ENCODE measurements around the gene HOXB3.
A peak's percentile ranks its signal among the peaks of the same experiment; 100 is the strongest.

HOXB3 gene

DNA sequence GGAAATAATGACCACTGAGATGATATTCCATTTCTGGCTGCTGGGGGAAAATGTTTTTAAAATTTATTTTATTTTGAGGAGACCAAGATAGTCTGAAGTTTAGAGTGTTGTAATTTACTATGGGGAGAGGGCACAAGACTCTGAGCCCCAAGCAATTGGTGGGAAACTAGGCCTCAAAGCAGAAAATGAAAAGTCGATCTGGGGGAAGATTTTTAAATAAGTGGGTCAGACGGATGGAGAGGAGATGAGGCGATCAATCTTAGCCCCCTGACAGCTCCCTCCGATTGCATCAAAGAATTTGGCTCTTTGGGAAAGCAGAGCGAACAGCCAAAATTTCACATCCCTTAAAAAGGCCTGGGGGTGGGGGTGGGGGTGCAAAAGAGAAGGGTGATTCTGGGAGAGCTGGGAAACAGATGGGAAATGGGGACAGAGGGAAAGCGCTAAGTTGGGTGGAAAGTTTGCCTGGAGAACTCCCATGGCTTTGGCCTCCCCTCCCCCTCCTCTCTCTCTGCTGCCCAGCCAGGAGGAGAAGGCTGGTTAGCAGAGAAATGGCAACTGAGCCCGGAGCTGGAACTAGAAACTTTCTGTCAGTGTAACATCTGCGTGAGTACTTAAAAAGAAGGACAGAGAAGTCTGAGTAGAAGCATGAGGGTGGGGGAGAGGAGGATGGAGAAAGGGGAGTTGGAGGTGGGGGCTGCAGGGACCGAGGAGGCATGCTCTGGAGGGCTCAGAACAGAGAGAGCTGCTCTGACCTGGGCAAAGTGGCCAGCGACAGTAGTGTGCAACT is 43.7 kb downstream of the HOXB3 start:
- peak overlapping the region; percentile 73 for H3K27ac ChIP-seq

GRCh38 chr17:48545539-48545938 is 44.5 kb downstream of the HOXB3 start:
- no peak overlapping the region for H3K27ac ChIP-seq
- TF ChIP-seq, protein P1, sequence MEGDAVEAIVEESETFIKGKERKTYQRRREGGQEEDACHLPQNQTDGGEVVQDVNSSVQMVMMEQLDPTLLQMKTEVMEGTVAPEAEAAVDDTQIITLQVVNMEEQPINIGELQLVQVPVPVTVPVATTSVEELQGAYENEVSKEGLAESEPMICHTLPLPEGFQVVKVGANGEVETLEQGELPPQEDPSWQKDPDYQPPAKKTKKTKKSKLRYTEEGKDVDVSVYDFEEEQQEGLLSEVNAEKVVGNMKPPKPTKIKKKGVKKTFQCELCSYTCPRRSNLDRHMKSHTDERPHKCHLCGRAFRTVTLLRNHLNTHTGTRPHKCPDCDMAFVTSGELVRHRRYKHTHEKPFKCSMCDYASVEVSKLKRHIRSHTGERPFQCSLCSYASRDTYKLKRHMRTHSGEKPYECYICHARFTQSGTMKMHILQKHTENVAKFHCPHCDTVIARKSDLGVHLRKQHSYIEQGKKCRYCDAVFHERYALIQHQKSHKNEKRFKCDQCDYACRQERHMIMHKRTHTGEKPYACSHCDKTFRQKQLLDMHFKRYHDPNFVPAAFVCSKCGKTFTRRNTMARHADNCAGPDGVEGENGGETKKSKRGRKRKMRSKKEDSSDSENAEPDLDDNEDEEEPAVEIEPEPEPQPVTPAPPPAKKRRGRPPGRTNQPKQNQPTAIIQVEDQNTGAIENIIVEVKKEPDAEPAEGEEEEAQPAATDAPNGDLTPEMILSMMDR (conservative IDR thresholded peaks at IDR 0.05) = no peak

More for the DNA sequence above, 43.7 kb downstream of the HOXB3 start:
- no peak for TF ChIP-seq ZFX (IDR thresholded peaks at IDR 0.05)
- TF ChIP-seq, protein P1 (conservative IDR thresholded peaks at IDR 0.05) = no peak

DNA sequence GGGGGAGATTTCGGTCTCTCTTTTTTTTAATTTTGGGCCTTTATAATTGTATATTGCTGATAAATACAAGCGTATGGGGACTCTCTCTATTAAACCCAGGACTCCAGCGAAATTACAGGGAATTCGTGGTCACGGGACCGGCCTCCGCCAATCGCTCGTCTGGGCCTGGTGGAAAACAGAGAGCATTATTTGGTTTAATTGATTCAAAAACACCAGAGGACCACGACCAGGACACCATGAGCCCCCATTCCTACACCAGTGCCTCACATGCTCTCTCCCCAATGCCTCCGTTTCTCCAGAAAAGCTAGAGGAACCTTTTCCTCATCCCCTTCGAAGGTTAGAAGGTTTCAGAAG is 45.0 kb downstream of the HOXB3 start, which contains the start of gene HOXB2:
Gene HOXB2, minus strand, starts transcription at position 88 of the 354 bp plus-strand sequence. CDS start 198 bp downstream, outside the sequence.
- TF ChIP-seq, protein P1 (conservative IDR thresholded peaks at IDR 0.05) = no peak
- no peak for TF ChIP-seq ZFX (IDR thresholded peaks at IDR 0.05)
- no peak within 1 kb of the TSS for H3K27ac ChIP-seq

DNA sequence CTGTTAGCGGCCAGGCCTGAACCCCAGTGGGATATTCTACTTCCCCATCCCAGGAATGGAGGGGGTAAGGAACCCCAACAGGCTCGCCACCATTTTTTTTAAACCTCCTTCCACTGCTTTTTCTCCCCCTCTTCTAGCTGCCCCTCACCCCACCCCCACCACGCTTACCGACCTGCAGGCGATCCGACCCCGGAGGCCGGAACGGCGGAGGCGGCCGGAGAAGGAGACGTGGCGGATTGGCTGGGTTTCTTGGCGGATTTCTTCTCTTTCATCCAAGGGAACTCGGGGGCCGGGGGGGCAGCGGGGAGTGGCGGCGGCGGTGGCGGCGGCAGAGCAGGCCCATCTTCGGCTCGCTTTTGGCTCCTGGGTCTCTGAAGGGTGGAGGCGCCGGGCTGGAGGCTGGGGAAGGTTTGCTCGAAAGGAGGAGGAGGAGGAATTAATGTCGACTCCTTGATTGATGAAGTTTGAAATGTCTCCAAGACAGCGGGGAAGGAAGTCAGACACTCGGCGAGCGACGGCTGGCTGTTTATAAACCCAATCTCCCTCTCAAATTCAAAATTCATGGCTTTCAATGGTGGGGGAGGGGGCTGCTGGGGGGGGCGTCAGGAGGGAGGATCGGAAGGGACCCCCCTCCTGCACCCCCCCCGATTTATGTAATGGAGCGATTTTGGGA is 45.6 kb downstream of the HOXB3 start:
- no peak overlapping the region for H3K27ac ChIP-seq
- no peak for TF ChIP-seq ZFX (IDR thresholded peaks at IDR 0.05)
- TF ChIP-seq, protein P1 (conservative IDR thresholded peaks at IDR 0.05) = no peak

- no peak overlapping the region for H3K27ac ChIP-seq
- TF ChIP-seq, protein P1 (conservative IDR thresholded peaks at IDR 0.05) = no peak
- no peak for TF ChIP-seq ZFX (IDR thresholded peaks at IDR 0.05)
These were observed 46.1 kb downstream of the HOXB3 start for GRCh38 chr17:48543854-48544348.

DNA sequence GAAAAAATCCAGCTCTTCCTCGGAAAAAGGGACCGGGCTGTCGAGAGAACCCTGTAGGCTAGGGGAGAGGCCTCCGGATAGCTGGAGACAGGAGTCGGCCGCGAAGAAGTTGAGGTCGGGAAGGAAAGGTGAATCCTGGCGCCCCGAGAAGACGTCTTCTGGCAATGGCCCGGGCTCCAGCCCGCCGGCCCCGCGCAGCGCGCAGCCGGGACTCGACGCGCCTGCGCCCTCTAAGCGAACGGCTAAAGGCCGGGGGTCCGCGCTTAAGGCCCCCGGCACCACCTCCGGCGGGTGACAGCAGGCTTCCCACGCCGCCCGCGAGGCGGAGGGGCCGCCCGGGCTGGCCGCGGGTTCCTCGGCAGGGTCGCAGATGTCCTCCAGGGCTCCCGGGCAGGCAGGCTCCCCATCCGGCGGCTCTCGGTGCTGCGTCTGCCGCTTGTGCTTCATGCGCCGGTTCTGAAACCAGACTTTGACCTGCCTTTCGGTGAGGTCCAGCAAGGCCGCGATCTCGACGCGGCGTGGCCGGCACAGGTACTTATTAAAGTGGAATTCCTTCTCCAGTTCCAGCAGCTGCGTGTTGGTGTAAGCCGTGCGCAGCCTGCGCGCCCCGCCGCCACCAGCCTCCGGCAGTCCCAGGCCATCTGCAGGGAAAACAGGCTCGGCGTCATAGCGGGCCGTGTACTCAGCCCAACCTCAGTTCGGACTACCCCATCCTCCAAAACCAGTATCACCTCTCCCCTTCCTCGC is 46.8 kb downstream of the HOXB3 start:
- TF ChIP-seq ZFX (IDR thresholded peaks at IDR 0.05) = no peak
- TF ChIP-seq, protein P1 (conservative IDR thresholded peaks at IDR 0.05) = no peak
- H3K27ac ChIP-seq = no peak overlapping the region
